Sigmoid colon (tissue), 7 donors: ENCODE data around the gene RMND1. TPM values are rescaled to one million over a fixed set of nuclear protein-coding genes. Genes with fewer than 3 reads are reported as not detected.
A peak's percentile ranks its signal among the peaks of the same experiment; 100 is the strongest.

ENCODE experiments used
- DNase-seq: peaks from one replicate; pipeline ENCODE4 v3.0.0-alpha.2; 2019
- H3K27ac ChIP-seq, 4 donors: fragments of 200-600 bp; sonication (generic); one replicate each; pipeline ENCODE4 v1.5.1; 2016 to 2019; ENCODE audit warnings: mild to moderate bottlenecking in 1 of 4
- H3K27me3 ChIP-seq, 3 donors: fragments of 200-600 bp; sonication (generic); one replicate each; pipeline ENCODE4 v1.5.1; 2019; ENCODE audit warnings: mild to moderate bottlenecking in 1 of 3
- H3K36me3 ChIP-seq, 4 donors: fragments of 200-600 bp; sonication (generic); one replicate each; pipeline ENCODE4 v1.5.1; 2016 to 2019
- H3K4me1 ChIP-seq, 4 donors: fragments of 200-600 bp; sonication (generic); one replicate each; pipeline ENCODE4 v1.5.1; 2017 to 2019
- H3K4me3 ChIP-seq, 4 donors: fragments of 200-600 bp; sonication (generic); one replicate each; pipeline ENCODE4 v1.5.1; 2017 to 2019; ENCODE audit warnings: mild to moderate bottlenecking in 2 of 4, moderate library complexity in 1 of 4
- H3K9me3 ChIP-seq, 4 donors: fragments of 200-600 bp in 3 of 4; sonication (generic) in 3 of 4; one replicate each; pipeline versions ENCODE4 v1.5.1 to v1.6.1; 2013 to 2019
- EP300 ChIP-seq, 4 donors: sonication (generic); formaldehyde crosslinking; IDR thresholded peaks; one replicate each; pipeline ENCODE4 v1.6.1; 2017; ENCODE audit warnings: antibody characterized with exemption in 4 of 4
- POLR2A ChIP-seq, 2 donors: fragments of 450-650 bp; IDR thresholded peaks; one replicate each; pipeline ENCODE4 v1.6.1; 2016; ENCODE audit warnings: antibody characterized with exemption in 2 of 2, mild to moderate bottlenecking in 2 of 2, moderate library complexity in 2 of 2
- POLR2AphosphoS5 ChIP-seq, 4 donors: sonication (generic); formaldehyde crosslinking; IDR thresholded peaks; one replicate each; pipeline ENCODE4 v1.6.1; 2017; ENCODE audit warnings: antibody characterized with exemption in 4 of 4
- WGBS, 2 donors: extraction: QIAGEN DNeasy Blood & Tissue Kit; methylation state at CpG; one replicate each; pipeline ENCODE4 v1.1.7; 2013; 5-methylcytosine and 5-hydroxymethylcytosine counted together
- intact Hi-C: fragments of 100-400 bp; cut with DNase I; formaldehyde crosslinking; loops from one replicate; pipeline ENCODE4 v1.15.1; 2023
- polyA plus RNA-seq, 3 donors: library from polyadenylated mRNA; stranded (reverse); fragments of 200-250 nt; gene quantifications; one replicate each; pipeline ENCODE4 v1.2.3, GENCODE V29; 2013
- total RNA-seq, 4 donors: library from RNA; depleted of rRNA; stranded (reverse); fragments of >200 nt; gene quantifications; one replicate each; pipeline ENCODE4 v1.1.0, GENCODE V29; 2016
- TF ChIP-seq, protein P1 (sequence below), 4 experiments: fragments of 450-650 bp in 3 of 4; fragments of 200-600 bp in 1 of 4; IDR thresholded peaks; one replicate each; pipeline ENCODE4 v1.5.1; 2016 to 2019; ENCODE audit warnings: antibody characterized with exemption in 4 of 4, mild to moderate bottlenecking in 3 of 4, moderate library complexity in 2 of 4
- donor health status: healthy with polysubstance abuse.
- donor health status: Bipolar disorder and iron deficiency.
- donor health status: healthy.

Gene RMND1
- total and polyA plus RNA-seq, 7 donors: 12.4 to 26.3 (median 16.9) TPM

DNA sequence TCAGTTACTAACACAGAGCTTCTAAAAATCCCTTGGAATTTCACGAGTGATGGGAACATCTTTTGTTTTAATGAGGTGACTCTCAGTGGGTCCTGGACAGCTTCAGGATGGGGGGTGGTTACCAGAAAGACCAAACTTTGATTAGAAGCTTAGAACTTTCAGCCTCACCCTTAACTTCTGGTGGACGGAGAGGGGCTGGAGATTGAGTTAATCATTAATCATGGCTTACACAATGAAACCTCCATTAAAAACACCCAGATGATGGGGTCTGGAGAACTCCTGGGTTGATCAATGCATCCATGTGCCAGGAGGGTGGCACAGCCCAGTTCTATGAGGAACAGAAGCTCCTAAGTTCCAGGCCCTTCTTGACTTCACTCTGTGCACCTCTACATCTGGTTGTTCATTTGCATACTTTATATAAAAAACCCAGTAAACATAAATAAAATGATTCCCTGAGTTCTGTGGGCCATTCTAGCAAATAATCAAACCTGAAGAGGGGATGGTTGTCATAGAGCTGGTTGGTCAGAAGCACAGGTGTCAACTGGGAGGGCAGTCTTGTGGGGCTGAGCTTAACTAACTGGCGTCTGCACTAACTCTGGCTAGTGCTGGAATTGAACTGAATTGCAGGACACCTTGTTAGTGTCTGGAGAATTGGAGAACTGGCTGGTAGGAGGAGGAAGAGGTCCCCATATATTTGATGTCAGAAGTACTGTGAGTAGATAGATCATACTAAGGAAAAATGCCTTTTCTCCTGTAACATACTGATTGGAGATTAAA lies 10.3 kb downstream of the RMND1 start:
- DNase-seq: no peak
- H3K36me3 ChIP-seq: no peaks in the 10 kb centered on the region
- TF ChIP-seq POLR2AphosphoS5 (IDR thresholded peaks at IDR 0.05) (no peak), EP300 (IDR thresholded peaks at IDR 0.05) (no peak), POLR2A (IDR thresholded peaks at IDR 0.05) (no peak)
- TF ChIP-seq, protein P1, sequence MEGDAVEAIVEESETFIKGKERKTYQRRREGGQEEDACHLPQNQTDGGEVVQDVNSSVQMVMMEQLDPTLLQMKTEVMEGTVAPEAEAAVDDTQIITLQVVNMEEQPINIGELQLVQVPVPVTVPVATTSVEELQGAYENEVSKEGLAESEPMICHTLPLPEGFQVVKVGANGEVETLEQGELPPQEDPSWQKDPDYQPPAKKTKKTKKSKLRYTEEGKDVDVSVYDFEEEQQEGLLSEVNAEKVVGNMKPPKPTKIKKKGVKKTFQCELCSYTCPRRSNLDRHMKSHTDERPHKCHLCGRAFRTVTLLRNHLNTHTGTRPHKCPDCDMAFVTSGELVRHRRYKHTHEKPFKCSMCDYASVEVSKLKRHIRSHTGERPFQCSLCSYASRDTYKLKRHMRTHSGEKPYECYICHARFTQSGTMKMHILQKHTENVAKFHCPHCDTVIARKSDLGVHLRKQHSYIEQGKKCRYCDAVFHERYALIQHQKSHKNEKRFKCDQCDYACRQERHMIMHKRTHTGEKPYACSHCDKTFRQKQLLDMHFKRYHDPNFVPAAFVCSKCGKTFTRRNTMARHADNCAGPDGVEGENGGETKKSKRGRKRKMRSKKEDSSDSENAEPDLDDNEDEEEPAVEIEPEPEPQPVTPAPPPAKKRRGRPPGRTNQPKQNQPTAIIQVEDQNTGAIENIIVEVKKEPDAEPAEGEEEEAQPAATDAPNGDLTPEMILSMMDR (IDR thresholded peaks at IDR 0.05): no peak
- intact Hi-C loops: loop anchor here (5.0 kb wide), 1 partner anchor 36 kb away; no protein-coding TSS in a partner anchor
- no peak overlapping the region for H3K27ac ChIP-seq
- H3K4me1 ChIP-seq: peaks cover 0 to 38% (median 22%) of the 10 kb centered on the region in 4 donors
- 40 to 73% methylated on average over 3 of the region's 3 CpGs for WGBS, 2 donors
- H3K27me3 ChIP-seq: no peaks in the 10 kb centered on the region
- no peaks in the 10 kb centered on the region for H3K9me3 ChIP-seq
- H3K4me3 ChIP-seq: no peak overlapping the region

DNA sequence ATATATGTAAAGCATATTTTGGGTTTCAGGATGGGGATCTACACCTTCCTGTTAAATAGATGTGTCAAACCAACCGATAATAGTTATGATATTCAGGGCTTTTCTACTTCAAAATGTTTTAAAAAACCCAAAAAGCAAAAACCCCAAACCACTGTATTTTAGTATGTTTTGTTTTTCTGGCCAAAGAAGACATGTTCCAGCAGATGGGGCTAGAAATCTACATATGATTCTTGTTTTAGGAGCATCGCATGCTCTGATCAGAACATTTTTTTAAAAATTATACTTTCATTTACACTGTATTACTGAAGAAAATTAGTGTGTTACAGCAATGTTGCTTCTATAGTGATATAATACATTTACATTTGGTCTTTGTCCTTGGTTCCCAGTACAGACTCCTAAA lies 11.0 kb downstream of the RMND1 start:
- no peak for DNase-seq
- Histone ChIP-seq H3K9me3 (no peaks in the 10 kb centered on the region), H3K4me3 (no peak overlapping the region), H3K27me3 (no peaks in the 10 kb centered on the region), H3K27ac (peak overlapping the region in 1 of 4 donors; percentile 6), H3K36me3 (no peaks in the 10 kb centered on the region), H3K4me1 (peaks cover 0 to 32% (median 15%) of the 10 kb centered on the region in 4 donors)
- TF ChIP-seq POLR2A (IDR thresholded peaks at IDR 0.05): no peak
- TF ChIP-seq, protein P1 (IDR thresholded peaks at IDR 0.05): peak in 1 of 4 experiments; percentile 25
- TF ChIP-seq POLR2AphosphoS5 (IDR thresholded peaks at IDR 0.05): no peak
- intact Hi-C loops: loop anchor here (5.0 kb wide), 1 partner anchor 36 kb away; no protein-coding TSS in a partner anchor
- 68 to 83% methylated on average over 2 of the region's 2 CpGs for WGBS, 2 donors

DNA sequence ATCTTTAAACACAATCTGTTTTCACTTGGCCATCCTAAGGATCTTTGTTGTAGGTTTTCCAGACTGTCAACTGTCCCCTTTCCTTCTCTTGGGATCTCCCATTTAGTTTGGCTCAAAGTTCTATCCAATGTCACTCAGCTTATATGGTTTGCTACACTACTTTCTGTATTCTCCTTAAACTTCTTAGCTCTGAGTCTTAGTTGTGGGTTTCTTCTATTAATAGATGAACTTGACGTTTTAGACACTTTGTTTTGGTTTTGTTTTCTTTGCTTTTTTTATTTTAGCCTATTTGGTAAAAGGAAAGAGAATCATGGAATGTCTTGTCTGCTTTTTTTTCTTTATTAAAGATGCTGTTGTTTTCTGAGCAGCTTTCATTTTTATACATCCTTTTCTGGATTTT lies 11.4 kb downstream of the RMND1 start:
- DNase-seq: no peak
- Histone ChIP-seq H3K27ac (peak overlapping the region in 1 of 4 donors; percentile 6), H3K27me3 (no peaks in the 10 kb centered on the region), H3K4me1 (peaks cover 0 to 27% (median 11%) of the 10 kb centered on the region in 4 donors), H3K9me3 (no peaks in the 10 kb centered on the region), H3K4me3 (no peak overlapping the region), H3K36me3 (no peaks in the 10 kb centered on the region)
- intact Hi-C loops: loop anchor here (5.0 kb wide), 1 partner anchor 37 kb away; no protein-coding TSS in a partner anchor
- WGBS, 2 donors: 22 to 43% methylated on average over 1 of the region's 1 CpG
- no peak for TF ChIP-seq POLR2AphosphoS5 (IDR thresholded peaks at IDR 0.05)
- TF ChIP-seq, protein P1 (IDR thresholded peaks at IDR 0.05): no peak
- no peak for TF ChIP-seq EP300 (IDR thresholded peaks at IDR 0.05)
- no peak for TF ChIP-seq POLR2A (IDR thresholded peaks at IDR 0.05)

DNA sequence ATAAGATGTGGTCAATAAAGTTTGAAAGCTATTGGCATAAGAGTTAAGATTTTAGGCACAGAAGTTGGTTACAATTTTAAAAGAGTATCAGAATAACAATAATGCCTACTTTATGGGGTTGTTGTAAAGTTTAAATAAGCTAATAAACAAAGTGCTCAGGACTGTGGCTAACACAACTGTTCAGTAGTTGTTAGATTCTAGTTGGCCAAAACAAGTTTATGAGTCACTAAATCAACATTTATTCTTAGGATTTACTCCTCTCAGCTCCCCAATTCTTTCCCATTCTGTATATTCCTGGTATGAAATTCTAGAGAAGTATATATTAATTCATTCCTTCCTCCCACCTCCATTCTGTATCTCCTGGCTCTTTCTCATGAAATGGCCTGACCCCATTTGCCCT lies 14.5 kb downstream of the RMND1 start:
- TF ChIP-seq, protein P1 (IDR thresholded peaks at IDR 0.05): no peak
- TF ChIP-seq POLR2A (IDR thresholded peaks at IDR 0.05) (no peak), EP300 (IDR thresholded peaks at IDR 0.05) (no peak), POLR2AphosphoS5 (IDR thresholded peaks at IDR 0.05) (no peak)
- Histone ChIP-seq H3K27ac (no peak overlapping the region), H3K36me3 (peaks cover 0 to 8% (median 2%) of the 10 kb centered on the region in 4 donors), H3K27me3 (no peaks in the 10 kb centered on the region), H3K4me1 (peaks cover 0 to 24% (median 8%) of the 10 kb centered on the region in 4 donors), H3K4me3 (no peak overlapping the region), H3K9me3 (no peaks in the 10 kb centered on the region)
- DNase-seq: no peak
- intact Hi-C loops: no loop called here
